Urothelium cell line (cell line): ENCODE results near the gene PODXL.
"Not testable (repeated sequence)": the region's sequence is repeated elsewhere in the genome, so short reads cannot be mapped to it uniquely, and the experiment has no call there.

Experiments
- DNase-seq: peaks from one replicate; pipeline ENCODE4 v3.0.0; 2011; ENCODE audit warnings: low spot score, mixed read lengths
- FAIRE-seq: peaks from 2 replicates; lab custom pipeline; 2011; peaks lifted over from hg19 to GRCh38; lab: Jason Lieb, UNC

PODXL gene

DNA sequence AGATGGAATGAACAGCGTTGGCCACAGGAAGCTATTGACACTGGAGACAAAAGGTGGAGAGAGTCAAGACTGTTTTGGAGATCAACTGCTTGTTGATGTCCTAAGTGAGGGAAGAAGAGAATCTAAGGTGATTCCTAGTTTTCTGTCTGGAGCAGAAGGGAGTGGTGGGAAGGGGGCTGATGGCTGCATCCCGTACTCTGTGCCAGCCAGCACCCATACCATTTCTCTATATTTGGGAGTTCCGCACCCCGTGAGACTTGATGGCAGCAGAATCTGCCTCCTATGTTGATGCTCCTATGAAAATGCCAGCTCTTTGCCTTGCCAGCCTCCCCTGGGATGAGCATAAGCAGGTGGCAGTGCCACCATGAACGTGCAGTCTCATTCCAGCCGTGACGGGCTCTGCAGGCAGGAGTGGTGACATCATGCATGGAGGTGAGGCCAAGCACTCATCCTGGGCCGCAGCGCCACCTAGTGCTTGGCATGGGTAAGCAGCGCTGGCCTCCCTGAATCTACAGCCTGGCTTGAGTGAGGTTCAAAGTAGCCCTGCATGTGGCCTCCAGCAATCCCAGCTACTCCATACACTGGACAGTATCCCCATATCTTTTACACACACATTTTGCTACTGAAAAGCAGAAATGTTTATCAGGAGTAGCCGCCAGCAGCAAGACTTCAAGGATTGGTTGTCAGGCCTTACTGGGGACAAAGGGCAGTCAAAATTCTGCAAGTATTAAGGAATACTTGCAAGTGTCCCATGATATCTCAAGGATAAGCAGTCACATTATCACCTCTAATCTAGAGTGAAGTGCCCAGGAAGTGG lies 43.0 kb downstream of the PODXL start:
- peak; percentile 81 for DNase-seq
- FAIRE-seq, result peak; percentile 5

DNA sequence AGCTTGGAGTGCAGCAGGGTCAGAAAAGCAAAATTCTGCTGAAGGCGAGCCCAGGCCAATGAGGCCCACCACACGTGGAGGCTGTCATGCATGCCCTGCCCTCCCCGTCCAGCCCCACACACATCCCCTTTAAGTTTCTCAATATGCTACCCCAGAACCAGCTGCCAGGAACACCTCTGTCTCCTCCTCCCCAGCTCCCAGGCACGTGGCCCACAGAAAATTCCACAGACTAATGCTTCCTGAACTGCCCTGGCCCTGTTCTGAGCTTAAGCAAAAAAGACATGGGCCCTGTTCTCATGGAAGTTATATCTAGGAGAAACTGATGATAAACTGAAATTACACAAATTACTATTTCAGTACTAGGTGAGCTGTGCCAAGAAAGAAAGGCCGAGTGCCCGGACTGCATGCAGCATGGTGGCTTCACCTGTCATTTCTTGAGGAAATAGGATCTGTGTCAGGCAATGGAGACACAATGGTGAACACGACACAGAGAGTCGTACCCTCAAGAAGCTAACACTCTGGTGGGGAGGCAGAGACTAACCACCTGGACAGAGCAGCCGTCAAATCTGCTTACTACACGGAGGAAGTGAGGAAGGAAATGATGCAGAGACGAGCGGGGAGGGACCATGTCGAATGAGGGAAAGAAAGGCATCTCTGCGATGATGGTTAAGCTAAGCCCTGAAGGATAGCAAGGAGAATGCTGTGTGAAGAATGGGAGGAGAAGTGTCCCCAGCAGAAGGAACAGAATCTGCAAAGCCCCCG lies 44.5 kb downstream of the PODXL start:
- DNase-seq (no peak), FAIRE-seq (no peak)

DNA sequence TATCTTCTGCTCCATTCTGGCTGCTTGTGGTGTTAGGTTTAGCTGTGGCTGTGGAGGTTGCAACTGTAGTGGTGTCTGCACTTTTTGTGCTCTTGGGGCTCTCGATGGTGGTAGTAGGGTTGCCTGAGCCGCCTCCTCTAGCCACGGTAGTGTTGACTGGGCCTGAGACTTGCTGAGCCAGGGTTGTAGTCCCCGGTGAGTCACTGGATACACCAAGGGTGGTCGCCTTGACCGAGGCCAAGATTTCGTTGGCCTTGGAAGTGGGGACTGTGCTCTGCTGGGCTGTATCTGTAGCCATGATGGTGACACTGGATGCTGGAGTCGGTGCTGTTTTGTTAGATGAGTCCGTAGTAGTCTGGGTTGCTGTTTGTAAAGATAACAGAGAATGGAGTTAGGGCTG lies 45.4 kb downstream of the PODXL start:
- DNase-seq, result no peak
- no peak for FAIRE-seq

DNA sequence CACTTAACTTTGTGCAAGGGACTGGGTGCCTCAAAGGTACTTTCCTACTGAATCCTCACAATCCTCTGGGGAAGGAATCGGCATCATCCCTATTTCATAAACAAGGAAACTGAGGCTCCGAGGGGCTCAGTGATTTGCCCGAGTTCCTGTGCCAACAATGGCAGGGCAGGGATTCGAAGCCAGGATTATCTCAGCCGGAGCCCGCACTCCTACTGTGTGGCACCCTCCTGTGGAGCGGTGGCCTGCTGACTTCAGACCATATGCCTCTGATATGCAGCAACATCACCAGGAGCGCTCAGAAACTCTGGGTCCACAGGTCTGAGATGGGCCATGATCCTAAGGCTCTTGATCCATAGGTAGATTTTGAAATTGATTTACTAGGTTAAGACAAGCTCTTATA lies 46.6 kb downstream of the PODXL start:
- FAIRE-seq, result no peak
- no peak for DNase-seq

- FAIRE-seq, result no peak
These were observed 47.5 kb downstream of the PODXL start for GRCh38 chr7:131508754-131509486.

DNA sequence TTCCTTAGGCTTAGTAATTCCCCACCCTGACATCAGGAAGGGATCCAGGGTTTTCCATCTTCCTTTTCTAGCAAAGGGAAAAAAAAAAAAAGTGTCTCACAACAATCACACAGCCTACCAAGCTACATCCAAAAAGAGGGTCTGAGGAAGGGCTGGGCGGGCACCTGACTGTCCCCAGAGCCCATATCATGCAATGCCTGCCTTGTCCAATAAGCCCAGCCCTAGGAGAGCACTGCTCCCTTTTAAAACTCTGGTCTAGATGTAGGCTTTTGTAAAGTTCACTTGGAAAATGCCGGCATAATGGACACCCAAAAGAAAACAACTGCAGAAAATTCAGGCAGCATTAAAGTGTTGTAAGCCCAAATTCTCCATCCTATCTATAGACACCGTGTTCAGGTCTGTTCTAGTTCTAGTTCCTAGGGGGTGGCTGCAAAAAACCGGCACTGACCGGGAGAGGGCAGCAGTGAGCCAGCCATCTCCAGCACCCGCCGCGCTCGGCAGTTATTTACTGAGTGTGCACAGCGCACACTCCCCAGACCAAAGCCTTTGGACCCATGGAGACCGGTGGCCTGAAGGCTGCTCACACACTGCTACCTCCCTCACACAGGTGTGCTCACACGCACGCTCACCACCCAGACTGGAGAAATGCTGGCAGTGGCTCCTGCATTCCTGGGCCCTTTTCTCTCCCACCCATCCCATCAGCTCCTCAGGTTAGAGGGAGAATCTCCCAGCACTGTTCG lies 48.7 kb downstream of the PODXL start:
- no peak for FAIRE-seq

More at GRCh38 chr7:131508754-131509486, 47.5 kb downstream of the PODXL start:
- no peak for DNase-seq

DNA sequence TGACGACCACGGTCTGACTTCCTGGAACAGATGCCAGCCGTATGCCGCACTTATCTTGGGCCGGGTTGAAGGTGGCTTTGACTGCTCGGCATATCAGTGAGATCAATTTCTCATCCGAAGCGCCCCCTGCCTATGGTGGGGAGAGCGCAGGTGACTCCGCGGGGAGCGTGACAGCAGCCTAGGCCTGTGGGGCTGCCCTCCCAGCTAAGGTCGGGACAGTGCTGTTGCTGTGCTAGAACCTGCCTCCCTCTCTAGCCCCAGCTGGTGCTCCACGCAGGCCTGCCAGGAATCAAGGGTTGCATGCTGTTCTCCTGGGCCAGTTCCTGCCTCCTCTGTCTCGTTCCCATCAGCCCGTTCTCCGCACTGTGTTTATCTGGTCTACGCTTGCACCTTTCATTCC lies 49.8 kb downstream of the PODXL start:
- FAIRE-seq, result no peak
- DNase-seq, result no peak

More for the DNA sequence above, 48.7 kb downstream of the PODXL start:
- DNase-seq, result peak; percentile 61

DNA sequence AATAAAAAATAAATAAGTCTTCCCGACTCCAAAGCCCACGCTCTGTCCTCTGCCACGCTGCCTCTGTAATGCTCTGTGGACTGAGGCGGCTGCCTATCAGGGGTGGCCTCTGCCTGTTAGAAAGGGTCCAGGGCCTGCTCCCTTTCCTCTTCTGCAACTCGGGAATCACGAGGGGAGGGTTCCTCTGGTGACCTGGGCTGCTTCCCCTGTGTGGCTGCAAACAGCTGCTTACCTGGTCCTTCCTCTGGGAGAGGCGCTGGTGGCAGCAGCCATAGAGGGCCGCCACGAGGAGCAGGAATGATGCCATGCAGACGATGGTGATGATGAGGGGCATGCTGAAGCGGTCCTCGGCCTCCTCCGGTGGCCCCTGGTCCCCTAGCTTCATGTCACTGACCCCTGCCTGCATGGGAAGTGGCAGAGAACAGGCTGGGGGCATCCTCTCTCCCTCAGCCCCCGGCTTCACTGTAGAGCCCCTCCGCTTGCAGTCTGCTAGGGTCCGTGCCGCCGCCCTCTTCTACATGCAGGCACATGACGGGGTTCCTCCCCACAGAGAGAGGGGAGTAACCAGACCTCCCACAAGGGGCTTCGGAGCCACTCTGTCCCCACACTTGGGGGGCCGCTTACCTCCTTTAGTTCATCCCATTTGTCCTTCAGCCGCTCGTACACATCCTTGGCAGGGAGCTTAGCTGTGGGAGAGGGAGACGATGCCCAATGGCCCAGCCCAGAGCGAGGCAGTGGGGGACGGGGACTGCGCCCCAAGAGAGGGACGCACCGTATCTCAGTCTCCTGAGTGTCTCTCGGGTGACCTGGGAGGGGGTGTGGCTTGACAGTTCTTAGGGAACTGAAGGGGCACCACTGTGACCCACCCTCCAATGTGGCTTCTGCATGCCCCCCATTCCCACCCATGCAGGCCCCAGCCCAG lies 50.5 kb downstream of the PODXL start:
- FAIRE-seq (no peak), DNase-seq (no peak)

- FAIRE-seq, DNase-seq: not testable (repeated sequence)
These were observed 51.3 kb downstream of the PODXL start for GRCh38 chr7:131505037-131505620.

DNA sequence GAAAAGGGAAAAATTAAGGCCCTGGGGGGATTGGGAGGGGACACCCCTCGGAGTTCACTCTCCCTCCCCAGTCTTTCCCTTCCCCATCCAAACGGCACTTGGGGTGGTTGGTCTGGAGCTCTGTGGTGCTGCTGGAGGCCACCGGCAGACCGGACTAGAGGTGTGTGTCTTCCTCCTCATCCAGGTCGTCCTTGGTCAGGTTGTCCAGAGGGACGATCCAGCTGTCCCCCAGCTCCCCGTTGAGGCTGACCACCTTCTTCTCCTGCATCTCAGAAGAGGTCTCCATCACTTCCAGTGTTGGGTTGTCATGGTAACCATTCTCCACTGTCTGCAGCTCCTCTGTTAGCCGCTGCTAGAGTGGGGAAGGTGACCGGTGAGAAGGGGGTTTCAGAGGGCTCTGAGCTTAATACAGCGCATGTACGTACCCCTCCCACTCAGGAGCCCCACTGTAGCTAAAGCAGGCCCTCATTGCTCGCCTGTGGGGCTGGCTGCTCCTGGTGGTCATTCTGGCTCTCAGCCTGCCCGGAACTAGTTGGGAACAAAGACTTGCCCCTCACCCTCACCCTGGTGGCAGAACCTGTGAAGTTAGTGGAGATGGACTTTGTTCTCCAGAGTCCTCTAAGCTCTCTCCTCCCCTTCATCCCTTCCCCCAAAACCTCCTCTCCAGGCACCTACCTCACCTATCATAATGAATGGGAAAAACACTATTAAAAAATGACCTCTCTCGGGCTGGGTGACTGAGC lies 52.1 kb downstream of the PODXL start:
- FAIRE-seq (no peak), DNase-seq (no peak)

- DNase-seq (no peak), FAIRE-seq (no peak)
These were observed 52.8 kb downstream of the PODXL start for GRCh38 chr7:131503639-131504038.

DNA sequence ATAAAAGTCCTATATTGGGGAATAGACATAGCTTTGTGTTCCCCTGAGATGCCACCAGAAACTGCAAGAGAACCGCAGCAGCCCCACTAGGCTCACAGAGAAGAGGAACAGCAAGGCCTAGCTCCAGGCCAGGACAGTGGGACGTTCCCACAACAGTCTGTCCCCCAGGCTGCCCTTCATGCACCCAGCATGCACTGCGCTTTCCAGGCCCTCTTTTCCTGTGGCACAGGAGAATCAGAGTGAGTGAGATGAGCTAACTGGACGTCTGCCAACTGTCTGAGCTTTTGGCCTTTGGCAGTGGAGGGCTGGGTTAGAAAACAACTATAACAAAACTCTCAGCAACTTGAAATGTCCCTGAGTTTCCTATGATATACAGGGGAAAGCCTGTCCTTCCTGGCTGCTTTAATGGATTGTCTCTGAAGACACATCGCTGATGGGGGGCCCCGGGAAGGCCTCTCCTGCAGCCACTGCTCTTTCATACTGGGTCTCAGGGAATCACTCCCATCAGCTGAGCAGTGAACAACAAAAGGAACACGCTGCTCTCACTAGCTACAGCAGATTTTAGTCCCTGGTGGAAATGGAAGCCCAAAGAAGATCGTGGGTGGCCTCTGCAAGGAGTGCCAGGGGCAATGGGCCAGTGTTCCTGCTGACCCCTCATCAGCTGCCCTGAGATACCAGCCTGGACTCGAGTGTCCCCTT lies 53.5 kb downstream of the PODXL start:
- DNase-seq (no peak), FAIRE-seq (no peak)

DNA sequence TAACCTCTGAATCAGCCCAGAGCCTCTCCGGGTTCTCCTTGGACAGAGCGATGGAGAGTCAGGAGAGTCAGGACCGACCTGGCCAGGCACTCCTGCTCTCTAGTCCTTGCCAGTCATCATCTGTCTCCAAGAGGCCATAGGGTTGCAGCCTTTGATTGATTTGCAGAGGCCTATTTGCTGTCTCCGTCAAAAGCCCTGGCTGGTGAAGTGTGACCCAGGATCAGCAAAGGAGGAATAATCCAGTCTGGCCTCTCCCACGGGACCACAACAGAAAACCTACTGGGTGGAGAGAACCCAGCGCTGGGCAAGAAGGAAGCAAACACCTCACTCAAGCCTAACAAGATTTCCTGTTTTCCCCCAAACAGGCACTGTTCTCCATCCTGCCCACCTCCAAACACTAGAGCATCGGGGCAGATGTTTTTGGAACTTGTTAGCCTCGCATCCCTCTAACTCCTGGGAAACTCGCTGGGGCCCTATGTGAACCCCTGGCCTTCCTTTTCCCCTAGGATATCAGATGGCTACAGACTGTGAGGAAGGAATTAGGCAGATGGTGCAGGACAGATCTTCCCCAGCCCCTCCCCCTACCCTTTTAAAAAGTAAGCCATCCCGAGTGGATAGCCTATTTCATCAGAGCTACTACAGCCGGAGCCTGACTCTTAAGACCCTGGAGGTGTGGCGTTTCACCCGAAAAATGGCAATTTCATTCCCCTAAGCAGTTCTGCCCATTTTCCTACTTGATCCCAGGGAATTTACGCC lies 54.3 kb downstream of the PODXL start:
- FAIRE-seq, result no peak
- DNase-seq, result no peak

- FAIRE-seq, result no peak
- no peak for DNase-seq
These were observed 55.0 kb downstream of the PODXL start for GRCh38 chr7:131501422-131501821.

- FAIRE-seq (no peak), DNase-seq (no peak)
These were observed 56.1 kb downstream of the PODXL start for GRCh38 chr7:131500357-131500756.

GRCh38 chr7:131499801-131500200 lies 56.6 kb downstream of the PODXL start:
- no peak for DNase-seq
- FAIRE-seq, result no peak

DNA sequence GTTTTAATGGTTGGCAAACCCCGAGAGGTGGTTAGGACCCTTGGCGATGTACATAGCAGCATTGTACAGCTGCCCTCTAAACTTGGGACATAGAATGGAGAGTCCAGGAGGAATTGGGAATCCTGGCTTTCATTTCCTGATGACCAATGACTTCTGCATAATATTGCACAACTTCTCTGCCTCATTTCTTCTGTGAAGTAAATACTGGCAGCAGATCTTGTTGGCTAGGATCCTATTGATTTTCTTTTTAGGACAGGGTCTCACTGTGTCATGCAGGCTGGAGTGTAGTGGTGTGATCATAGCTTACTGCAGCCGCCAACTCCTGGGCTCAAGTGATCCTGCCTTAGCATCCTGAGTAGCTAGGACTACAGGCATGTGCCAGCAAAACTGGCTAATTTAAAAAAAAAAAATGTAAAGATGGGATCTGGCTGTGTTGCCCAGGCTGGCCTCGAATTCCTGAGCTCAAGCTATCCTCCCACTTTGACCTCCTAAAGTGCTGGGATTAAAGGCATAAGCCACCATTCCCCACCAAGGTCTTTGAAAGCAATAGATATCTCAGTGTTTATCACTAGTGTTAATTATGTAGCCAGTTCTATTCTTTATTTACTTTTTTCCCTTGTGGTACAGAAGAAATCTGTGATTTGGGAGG lies 58.1 kb downstream of the PODXL start:
- DNase-seq (no peak), FAIRE-seq (no peak)
